Type B pancreatic cell (in vitro differentiated cells): ENCODE measurements around the gene CHST8. TPM values are rescaled to one million over a fixed set of nuclear protein-coding genes. Genes with fewer than 3 reads are reported as not detected.

Source experiments
- DNase-seq: peaks from one replicate; pipeline ENCODE4 v3.0.0; 2021; ENCODE audit warnings: mixed read lengths; ENCODE audit not compliant: unreplicated experiment; ENCODE audit errors: extremely low spot score
- H3K27ac Mint-ChIP-seq: 2 replicates; pipeline ENCODE4 v1.8.0; 2021; ENCODE audit warnings: mild to moderate bottlenecking, mixed read lengths
- H3K27me3 Mint-ChIP-seq: 2 replicates; pipeline ENCODE4 v1.8.0; 2021; ENCODE audit warnings: mixed read lengths
- H3K36me3 Mint-ChIP-seq: 2 replicates; pipeline ENCODE4 v1.8.0; 2021; ENCODE audit warnings: mixed read lengths
- H3K4me1 Mint-ChIP-seq: one replicate; pipeline ENCODE4 v1.8.0; 2021; ENCODE audit warnings: mixed read lengths; ENCODE audit not compliant: unreplicated experiment
- H3K4me3 Mint-ChIP-seq: 2 replicates; pipeline ENCODE4 v1.8.0; 2021; ENCODE audit warnings: mild to moderate bottlenecking, mixed read lengths
- H3K9me3 Mint-ChIP-seq: 2 replicates; pipeline ENCODE4 v1.8.0; 2021; ENCODE audit warnings: mixed read lengths
- total RNA-seq: library from RNA; stranded (reverse); gene quantifications from 2 replicates; pipeline ENCODE4 v1.2.1, GENCODE V29; 2021; ENCODE audit warnings: low replicate concordance
- TF ChIP-seq, protein P1 (sequence below): fragments of 200-600 bp; sonication (generic); conservative IDR thresholded peaks from 2 replicates; pipeline ENCODE4 v1.5.0; 2021; ENCODE audit warnings: antibody characterized with exemption, mild to moderate bottlenecking

The CHST8 gene
- total RNA-seq, 1 donor from 2014 or later, result 5.7 TPM

DNA sequence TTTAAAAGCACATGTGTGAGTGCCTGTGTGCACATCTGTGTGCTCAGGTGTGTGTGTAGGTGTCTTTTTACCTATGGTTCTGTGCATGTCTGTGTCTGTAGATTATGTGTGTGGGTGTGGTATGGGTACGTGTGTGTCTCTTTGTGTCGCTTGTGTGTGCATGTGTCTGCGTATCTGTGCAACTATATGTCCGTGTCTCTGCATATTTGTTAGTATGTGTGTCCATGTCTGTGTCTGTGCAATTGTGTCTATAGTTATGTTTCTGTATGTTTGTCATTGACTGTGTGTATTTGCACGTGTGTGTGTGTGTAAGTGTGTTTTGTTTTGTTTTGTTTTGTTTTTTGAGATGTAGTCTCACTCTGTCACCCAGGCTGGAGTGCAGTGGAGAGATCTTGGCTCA, 167.6 kb downstream of the CHST8 start:
- Mint-ChIP-seq H3K4me1 (no peaks in the 10 kb centered on the region), H3K4me3 (no peak overlapping the region), H3K9me3 (no peaks in the 10 kb centered on the region), H3K36me3 (no peaks in the 10 kb centered on the region), H3K27ac (no peak overlapping the region), H3K27me3 (peaks cover 47% of the 10 kb centered on the region)
- TF ChIP-seq, protein P1, sequence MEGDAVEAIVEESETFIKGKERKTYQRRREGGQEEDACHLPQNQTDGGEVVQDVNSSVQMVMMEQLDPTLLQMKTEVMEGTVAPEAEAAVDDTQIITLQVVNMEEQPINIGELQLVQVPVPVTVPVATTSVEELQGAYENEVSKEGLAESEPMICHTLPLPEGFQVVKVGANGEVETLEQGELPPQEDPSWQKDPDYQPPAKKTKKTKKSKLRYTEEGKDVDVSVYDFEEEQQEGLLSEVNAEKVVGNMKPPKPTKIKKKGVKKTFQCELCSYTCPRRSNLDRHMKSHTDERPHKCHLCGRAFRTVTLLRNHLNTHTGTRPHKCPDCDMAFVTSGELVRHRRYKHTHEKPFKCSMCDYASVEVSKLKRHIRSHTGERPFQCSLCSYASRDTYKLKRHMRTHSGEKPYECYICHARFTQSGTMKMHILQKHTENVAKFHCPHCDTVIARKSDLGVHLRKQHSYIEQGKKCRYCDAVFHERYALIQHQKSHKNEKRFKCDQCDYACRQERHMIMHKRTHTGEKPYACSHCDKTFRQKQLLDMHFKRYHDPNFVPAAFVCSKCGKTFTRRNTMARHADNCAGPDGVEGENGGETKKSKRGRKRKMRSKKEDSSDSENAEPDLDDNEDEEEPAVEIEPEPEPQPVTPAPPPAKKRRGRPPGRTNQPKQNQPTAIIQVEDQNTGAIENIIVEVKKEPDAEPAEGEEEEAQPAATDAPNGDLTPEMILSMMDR, result no peak
- no peak for DNase-seq

- Mint-ChIP-seq H3K4me3 (peak overlapping the region; percentile 87), H3K27me3 (peaks cover 17% of the 10 kb centered on the region), H3K27ac (peak overlapping the region; percentile 61), H3K36me3 (no peaks in the 10 kb centered on the region), H3K9me3 (no peaks in the 10 kb centered on the region), H3K4me1 (peaks cover 11% of the 10 kb centered on the region)
- TF ChIP-seq, protein P1, result no peak
- no peak for DNase-seq
Observed at GRCh38 chr19:33794683-33795369, 173.1 kb downstream of the CHST8 start.

DNA sequence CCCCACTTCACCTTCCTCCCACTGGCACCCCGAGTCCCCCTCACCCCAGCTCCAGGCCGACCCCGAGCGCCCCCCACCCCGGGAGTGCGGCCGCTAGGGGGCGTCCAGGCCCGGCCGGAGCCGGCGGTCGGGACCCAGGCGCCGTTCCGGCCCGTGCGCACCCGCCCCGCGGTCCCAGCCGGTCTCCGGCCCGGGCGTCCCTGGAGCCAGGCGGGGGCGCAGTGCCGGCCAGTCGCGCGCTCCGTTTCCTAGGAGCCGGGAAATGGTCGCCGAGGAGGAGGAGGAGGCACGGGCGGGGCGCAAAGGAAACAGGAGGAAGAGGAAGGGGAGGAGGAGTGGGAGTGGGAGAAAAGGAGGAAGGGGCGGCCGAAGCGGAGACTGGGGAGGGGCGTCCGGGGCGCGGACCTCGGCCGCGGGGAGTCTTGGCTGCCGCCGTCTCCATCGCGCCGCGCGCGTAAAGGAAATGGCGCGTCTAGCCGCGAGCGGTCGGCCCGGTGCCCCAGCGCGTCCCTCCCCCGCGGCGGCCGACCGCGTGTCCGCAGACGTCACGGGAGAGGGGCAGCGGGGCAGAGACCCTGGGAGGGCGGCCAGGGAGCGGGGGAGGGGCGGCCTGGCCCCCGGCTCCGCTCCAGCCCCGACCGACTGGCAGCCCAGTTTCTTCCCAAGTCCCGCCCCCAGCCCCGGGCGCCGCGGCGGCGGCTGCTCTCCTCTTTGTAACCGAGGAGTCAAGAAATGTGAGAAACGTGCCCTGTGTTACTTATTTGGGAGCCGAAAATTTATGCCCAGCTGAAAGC, 173.8 kb downstream of the CHST8 start:
- peak; percentile 92 for DNase-seq
- peaks cover 15% of the 10 kb centered on the region for H3K4me1 Mint-ChIP-seq
- H3K27ac Mint-ChIP-seq, result peak overlapping the region; percentile 61
- no peaks in the 10 kb centered on the region for H3K9me3 Mint-ChIP-seq
- peak overlapping the region; percentile 87 for H3K4me3 Mint-ChIP-seq
- no peaks in the 10 kb centered on the region for H3K36me3 Mint-ChIP-seq
- H3K27me3 Mint-ChIP-seq, result peaks cover 16% of the 10 kb centered on the region
- TF ChIP-seq, protein P1, result peak; percentile 97

DNA sequence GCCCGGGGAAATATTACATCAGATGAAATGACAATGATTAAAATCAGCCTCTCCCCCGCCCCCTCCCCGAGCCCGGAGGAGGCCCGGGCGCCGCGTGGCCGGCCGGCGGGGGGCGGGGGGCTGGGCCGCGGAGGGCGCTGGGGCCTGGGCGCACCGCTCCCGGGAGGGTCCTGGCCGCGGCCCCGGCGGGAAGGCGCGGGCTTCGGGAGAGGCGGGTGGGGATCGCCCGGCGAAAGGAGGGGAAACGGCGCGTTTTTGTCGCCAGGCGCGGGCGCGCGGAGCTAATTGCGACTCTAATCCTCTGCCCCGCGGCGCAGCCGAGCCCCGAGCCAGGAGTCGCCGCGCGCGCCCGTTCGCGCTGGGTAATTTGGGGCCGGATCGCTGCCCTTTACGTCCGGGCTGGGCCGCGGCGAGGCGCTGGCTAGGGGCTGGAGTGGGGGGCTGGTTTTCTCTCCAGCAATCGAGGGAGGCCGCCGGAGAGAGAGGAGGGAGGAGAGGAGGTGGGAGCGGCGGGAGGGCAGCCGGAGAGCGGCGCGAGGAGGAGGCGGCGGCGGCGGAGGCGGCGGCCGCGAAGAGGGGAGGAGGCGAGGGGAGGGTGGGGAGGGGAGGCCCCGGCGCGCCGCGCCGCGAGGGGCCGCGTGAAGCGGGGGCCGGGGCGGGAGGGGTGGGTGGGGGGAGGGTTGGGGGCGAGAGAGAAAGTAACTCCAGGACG, 174.6 kb downstream of the CHST8 start, which contains the start of gene KCTD15:
TSS of gene KCTD15 (plus strand) at position 707 of the 712 bp plus-strand sequence. CDS start 3,585 bp downstream, outside the sequence.
- peaks cover 15% of the 10 kb centered on the region for H3K4me1 Mint-ChIP-seq
- no peaks in the 10 kb centered on the region for H3K36me3 Mint-ChIP-seq
- H3K9me3 Mint-ChIP-seq, result no peaks in the 10 kb centered on the region
- peak within 1 kb of the TSS; percentile 78 for H3K27ac Mint-ChIP-seq
- peak within 1 kb of the TSS; percentile 89 for H3K4me3 Mint-ChIP-seq
- TF ChIP-seq, protein P1, result no peak
- no peak for DNase-seq
- H3K27me3 Mint-ChIP-seq, result peaks cover 12% of the 10 kb centered on the region

GRCh38 chr19:33797802-33798671, 176.3 kb downstream of the CHST8 start:
- TF ChIP-seq, protein P1, result no peak
- H3K36me3 Mint-ChIP-seq, result no peaks in the 10 kb centered on the region
- H3K9me3 Mint-ChIP-seq, result no peaks in the 10 kb centered on the region
- H3K27ac Mint-ChIP-seq, result peak overlapping the region; percentile 85
- H3K27me3 Mint-ChIP-seq, result peaks cover 6% of the 10 kb centered on the region
- DNase-seq, result no peak
- peaks cover 15% of the 10 kb centered on the region for H3K4me1 Mint-ChIP-seq
- peak overlapping the region; percentile 91 for H3K4me3 Mint-ChIP-seq
